HUES6 (cell line): ENCODE results near the gene RTN4R.

Experiments used
- H3K27ac ChIP-seq: 2 replicates; pipeline ENCODE4 v1.7.0; 2013; ENCODE audit warnings: low read depth, mild to moderate bottlenecking, low read length, inconsistent platforms
- H3K27me3 ChIP-seq: 2 replicates; pipeline ENCODE4 v1.6.1; 2013; ENCODE audit warnings: low read length; ENCODE audit not compliant: control insufficient read depth, insufficient read depth
- H3K36me3 ChIP-seq: 2 replicates; pipeline ENCODE4 v1.6.1; 2013; ENCODE audit warnings: low read length; ENCODE audit not compliant: control insufficient read depth, insufficient read depth
- H3K4me1 ChIP-seq: 2 replicates; pipeline ENCODE4 v1.6.1; 2013; ENCODE audit warnings: low read length; ENCODE audit not compliant: control insufficient read depth, insufficient read depth
- H3K4me3 ChIP-seq: 2 replicates; pipeline ENCODE4 v1.5.1; 2013; ENCODE audit warnings: low read depth, low read length
- H3K9ac ChIP-seq: one replicate; pipeline ENCODE4 v1.6.1; 2013; ENCODE audit warnings: mild to moderate bottlenecking, low read length
- H3K9me3 ChIP-seq: 2 replicates; pipeline ENCODE4 v1.6.1; 2013; ENCODE audit warnings: low read depth, low read length; ENCODE audit not compliant: control insufficient read depth, insufficient read depth

Gene RTN4R

GRCh38 chr22:20233351-20234313, 34.5 kb downstream of the RTN4R start:
- Histone ChIP-seq H3K27me3 (no peaks in the 10 kb centered on the region), H3K9me3 (no peaks in the 10 kb centered on the region), H3K4me3 (no peak overlapping the region), H3K9ac (no peak overlapping the region), H3K36me3 (no peaks in the 10 kb centered on the region), H3K4me1 (peaks cover 3% of the 10 kb centered on the region; the same call in 1 of the 2 replicates), H3K27ac (no peak overlapping the region)

- no peaks in the 10 kb centered on the region for H3K27me3 ChIP-seq
- H3K4me1 ChIP-seq: no peaks in the 10 kb centered on the region
- H3K27ac ChIP-seq: no peak overlapping the region
- H3K4me3 ChIP-seq: no peak overlapping the region
- H3K9me3 ChIP-seq: no peaks in the 10 kb centered on the region
- no peak overlapping the region for H3K9ac ChIP-seq
- H3K36me3 ChIP-seq: no peaks in the 10 kb centered on the region
Measured at GRCh38 chr22:20232781-20233180, 35.3 kb downstream of the RTN4R start.

- no peaks in the 10 kb centered on the region for H3K9me3 ChIP-seq
- no peak overlapping the region for H3K4me3 ChIP-seq
- H3K36me3 ChIP-seq: no peaks in the 10 kb centered on the region
- no peaks in the 10 kb centered on the region for H3K4me1 ChIP-seq
- no peak overlapping the region for H3K27ac ChIP-seq
- H3K9ac ChIP-seq: no peak overlapping the region
- no peaks in the 10 kb centered on the region for H3K27me3 ChIP-seq
Measured at GRCh38 chr22:20232237-20232598, 35.9 kb downstream of the RTN4R start.

GRCh38 chr22:20231514-20232236, 36.4 kb downstream of the RTN4R start:
- H3K9ac ChIP-seq: no peak overlapping the region
- no peaks in the 10 kb centered on the region for H3K36me3 ChIP-seq
- no peaks in the 10 kb centered on the region for H3K27me3 ChIP-seq
- H3K27ac ChIP-seq: no peak overlapping the region
- no peaks in the 10 kb centered on the region for H3K4me1 ChIP-seq
- H3K9me3 ChIP-seq: no peaks in the 10 kb centered on the region
- no peak overlapping the region for H3K4me3 ChIP-seq

GRCh38 chr22:20230777-20231420, 37.2 kb downstream of the RTN4R start:
- no peaks in the 10 kb centered on the region for H3K9me3 ChIP-seq
- no peaks in the 10 kb centered on the region for H3K36me3 ChIP-seq
- H3K4me1 ChIP-seq: no peaks in the 10 kb centered on the region
- H3K4me3 ChIP-seq: no peak overlapping the region
- no peak overlapping the region for H3K9ac ChIP-seq
- H3K27me3 ChIP-seq: no peaks in the 10 kb centered on the region
- no peak overlapping the region for H3K27ac ChIP-seq

- Histone ChIP-seq H3K9ac (no peak overlapping the region), H3K4me1 (no peaks in the 10 kb centered on the region), H3K4me3 (no peak overlapping the region), H3K9me3 (peaks cover 2% of the 10 kb centered on the region; the same call in 1 of the 2 replicates), H3K27me3 (no peaks in the 10 kb centered on the region), H3K27ac (no peak overlapping the region), H3K36me3 (no peaks in the 10 kb centered on the region)
Measured at GRCh38 chr22:20229916-20230775, 38.0 kb downstream of the RTN4R start.

- Histone ChIP-seq H3K9ac (no peak overlapping the region), H3K9me3 (peaks cover 7% of the 10 kb centered on the region; the same call in 1 of the 2 replicates), H3K27ac (no peak overlapping the region), H3K4me1 (no peaks in the 10 kb centered on the region), H3K36me3 (no peaks in the 10 kb centered on the region), H3K27me3 (no peaks in the 10 kb centered on the region), H3K4me3 (no peak overlapping the region)
Measured at GRCh38 chr22:20228939-20229272, 39.2 kb downstream of the RTN4R start.

- Histone ChIP-seq H3K4me3 (no peak overlapping the region), H3K27me3 (no peaks in the 10 kb centered on the region), H3K9me3 (peaks cover 7% of the 10 kb centered on the region; the same call in 1 of the 2 replicates), H3K36me3 (no peaks in the 10 kb centered on the region), H3K27ac (no peak overlapping the region), H3K4me1 (no peaks in the 10 kb centered on the region), H3K9ac (no peak overlapping the region)
Measured at GRCh38 chr22:20228055-20228938, 39.8 kb downstream of the RTN4R start.

- Histone ChIP-seq H3K27ac (no peak overlapping the region), H3K9me3 (peaks cover 7% of the 10 kb centered on the region; the same call in 1 of the 2 replicates), H3K36me3 (no peaks in the 10 kb centered on the region), H3K4me1 (no peaks in the 10 kb centered on the region), H3K27me3 (no peaks in the 10 kb centered on the region), H3K4me3 (no peak overlapping the region), H3K9ac (no peak overlapping the region)
Measured at GRCh38 chr22:20227363-20227762, 40.8 kb downstream of the RTN4R start.
